HepG2 (cell line): ENCODE results near the gene BAHCC1. TPM values are rescaled to one million over a fixed set of nuclear protein-coding genes. Genes with fewer than 3 reads are reported as not detected.

ENCODE experiments used
- ATF2 ChIP-seq: sonication (generic); formaldehyde crosslinking; IDR thresholded peaks from 2 replicates; pipeline ENCODE4 v1.4.0; 2020; ENCODE audit warnings: missing genetic modification reagents
- CSRNP1 ChIP-seq: sonication (generic); formaldehyde crosslinking; IDR thresholded peaks from 2 replicates; pipeline ENCODE4 v1.8.1; 2023; ENCODE audit warnings: mild to moderate bottlenecking, missing genetic modification reagents
- GATAD1 ChIP-seq: IDR thresholded peaks from 2 replicates; pipeline ENCODE4 v1.6.1; 2016; ENCODE audit warnings: missing genetic modification reagents, missing compliant biosample characterization
- LCORL ChIP-seq, 2 experiments: fragments of 450-650 bp in 1 of 2; sonication (generic) in 1 of 2; formaldehyde crosslinking in 1 of 2; IDR thresholded peaks; 2 replicates each; pipeline versions ENCODE4 v1.5.0 to v1.6.1; 2017 to 2020; ENCODE audit warnings: antibody characterized with exemption in 1 of 2, missing genetic modification reagents in 1 of 2
- MEIS2 ChIP-seq: sonication (generic); formaldehyde crosslinking; IDR thresholded peaks from 2 replicates; pipeline ENCODE4 v1.9.0; 2021; ENCODE audit warnings: mild to moderate bottlenecking, missing genetic modification reagents
- NPAS2 ChIP-seq: sonication (generic); formaldehyde crosslinking; IDR thresholded peaks from 2 replicates; pipeline ENCODE4 v1.8.0; 2022; ENCODE audit warnings: mild to moderate bottlenecking, missing genetic modification reagents, borderline replicate concordance
- NR2F6 ChIP-seq, 2 experiments: IDR thresholded peaks; 2 replicates each; pipeline ENCODE4 v1.6.1; 2016; ENCODE audit warnings: antibody characterized with exemption in 1 of 2, mild to moderate bottlenecking in 1 of 2
- NRL ChIP-seq: sonication (generic); formaldehyde crosslinking; IDR thresholded peaks from 2 replicates; pipeline ENCODE4 v1.5.0; 2020; ENCODE audit warnings: missing genetic modification reagents, mild to moderate bottlenecking, moderate library complexity, borderline replicate concordance
- SPEN ChIP-seq: sonication (generic); formaldehyde crosslinking; IDR thresholded peaks from 2 replicates; pipeline ENCODE4 v1.5.1; 2020; ENCODE audit warnings: low read depth, mild to moderate bottlenecking, missing genetic modification reagents
- XRCC5 ChIP-seq: fragments of 200-400 bp; formaldehyde crosslinking; optimal IDR thresholded peaks from 2 replicates; pipeline ENCODE3; 2017; ENCODE audit warnings: mild to moderate bottlenecking, low read length
- YEATS2 ChIP-seq: sonication (generic); formaldehyde crosslinking; IDR thresholded peaks from 2 replicates; pipeline ENCODE4 v1.4.0; 2020; ENCODE audit warnings: missing genetic modification reagents, borderline replicate concordance
- ZFP90 ChIP-seq: sonication (generic); formaldehyde crosslinking; IDR thresholded peaks from 2 replicates; pipeline ENCODE4 v1.8.0; 2022; ENCODE audit warnings: missing genetic modification reagents, mild to moderate bottlenecking, inconsistent platforms, borderline replicate concordance
- ZHX2 ChIP-seq, 2 experiments: sonication (generic) in 1 of 2; formaldehyde crosslinking in 1 of 2; IDR thresholded peaks; 2 replicates each; pipeline versions ENCODE4 v1.6.1 to v1.9.0; 2014 to 2022; ENCODE audit warnings: antibody characterized with exemption in 1 of 2, borderline replicate concordance in 1 of 2, inconsistent platforms in 1 of 2, low read depth in 1 of 2, missing genetic modification reagents in 1 of 2
- ZKSCAN1 ChIP-seq: fragments of 150-350 bp; IDR thresholded peaks from 2 replicates; pipeline ENCODE4 v1.6.1; 2014; ENCODE audit warnings: low read length
- ZMAT3 ChIP-seq: sonication (generic); formaldehyde crosslinking; conservative IDR thresholded peaks from 2 replicates; pipeline ENCODE4 v1.7.0; 2021; ENCODE audit warnings: missing genetic modification reagents
- ZNF230 ChIP-seq: sonication (generic); formaldehyde crosslinking; IDR thresholded peaks from 2 replicates; pipeline ENCODE4 v1.4.0; 2020; ENCODE audit warnings: mild to moderate bottlenecking, missing genetic modification reagents
- ZNF558 ChIP-seq: sonication (generic); formaldehyde crosslinking; IDR thresholded peaks from 2 replicates; pipeline ENCODE4 v1.9.0; 2022; ENCODE audit warnings: mild to moderate bottlenecking, missing genetic modification reagents, borderline replicate concordance
- ZNF563 ChIP-seq: sonication (generic); formaldehyde crosslinking; IDR thresholded peaks from 2 replicates; pipeline ENCODE4 v1.8.0; 2022; ENCODE audit warnings: mild to moderate bottlenecking, moderate library complexity, missing genetic modification reagents
- ZNF724P ChIP-seq: sonication (generic); formaldehyde crosslinking; IDR thresholded peaks from 2 replicates; pipeline ENCODE4 v1.8.0; 2022; ENCODE audit warnings: missing genetic modification reagents, borderline replicate concordance
- polyA plus RNA-seq, 8 experiments: library from polyadenylated mRNA; depleted of rRNA in 3 of 8; stranded (reverse) in 7 of 8; unstranded in 1 of 8; fragments of >200 nt; fragmentation: Illumina TruSeq in 4 of 8; extraction: Trizol in 4 of 8; gene quantifications; 2 replicates each; pipeline versions ENCODE4 v1.2.1 to v1.2.3, GENCODE V29; 2011 to 2016; ENCODE audit warnings: low read depth in 4 of 8, missing spikeins in 1 of 8, mixed read lengths in 1 of 8; ENCODE audit not compliant: insufficient read depth in 1 of 8
- total RNA-seq, 5 experiments: library from RNA; depleted of rRNA; stranded (reverse); fragments of >200 nt; fragmentation: Illumina TruSeq; extraction: Trizol; gene quantifications; 2 replicates each; pipeline ENCODE4 v1.2.3, GENCODE V29; 2016; ENCODE audit warnings: low read depth in 1 of 5

The BAHCC1 gene
- total and polyA plus RNA-seq, 2 of the 13 experiments (the other 11 are each of a cell fraction or from before 2014, with no cell fraction given) = 1.4 to 1.7 TPM

- TF ChIP-seq ZHX2 (IDR thresholded peaks at IDR 0.05; ENCODE audit: low read depth) (peak; percentile 69; the same call in 1 of the 2 replicates), ZHX2 (CRISPR knock-in tag; IDR thresholded peaks at IDR 0.05; ENCODE audit: borderline replicate concordance) (no peak; the same call in 1 of the 2 replicates), NPAS2 (CRISPR knock-in tag) (no peak), GATAD1 (CRISPR knock-in tag) (0 out of 2 replicates have a peak, but pooled peaks have one; percentile 53), ZKSCAN1 (no peak), ATF2 (CRISPR knock-in tag) (peak; percentile 40; the same call in 1 of the 2 replicates), ZFP90 (CRISPR knock-in tag) (peak; percentile 83; the same call in 1 of the 2 replicates), ZNF724P (CRISPR knock-in tag) (0 out of 2 replicates have a peak, but pooled peaks have one; percentile 52), NRL (CRISPR knock-in tag) (peak; percentile 82), MEIS2 (peak; percentile 13; the same call in 1 of the 2 replicates), ZMAT3 (0 out of 2 replicates have a peak, but pooled peaks have one; percentile 58), ZNF563 (CRISPR knock-in tag) (peak; percentile 36; the same call in 1 of the 2 replicates), YEATS2 (CRISPR knock-in tag) (0 out of 2 replicates have a peak, but pooled peaks have one; percentile 15), SPEN (CRISPR knock-in tag) (peak; percentile 69; the same call in 1 of the 2 replicates), XRCC5 (peak; percentile 60), ZNF230 (no peak), NR2F6 (IDR thresholded peaks at IDR 0.05) (no peak), NR2F6 (CRISPR knock-in tag; IDR thresholded peaks at IDR 0.05) (peak; percentile 29; the same call in 1 of the 2 replicates), ZNF558 (peak; percentile 53; the same call in 1 of the 2 replicates), CSRNP1 (CRISPR knock-in tag) (no peak), LCORL (IDR thresholded peaks at IDR 0.05) (no peak), LCORL (CRISPR knock-in tag; IDR thresholded peaks at IDR 0.05) (no peak)
Observed at GRCh38 chr17:81514739-81515529, 119.7 kb downstream of the BAHCC1 start (continued).
